ENCODE results near the gene PTGFRN. TPM values are rescaled to one million over a fixed set of nuclear protein-coding genes. Genes with fewer than 3 reads are reported as not detected.

PTGFRN gene
- total and polyA plus RNA-seq, 2 of the 8 experiments (the other 6 are each of a cell fraction or from before 2014, with no cell fraction given) = 13.0 to 32.6 TPM

- H3K23ac ChIP-seq (ENCODE audit: insufficient read length) = no peak overlapping the region
- H3K9me3 ChIP-seq (ENCODE audit: insufficient read depth in 2 of 2, low read depth in 1 of 2, low read length in 1 of 2) = 0 out of 4 replicates have a peak, but pooled peaks cover 0 to 3% of the 10 kb centered on the region in 2 experiments
- peaks cover 0 to 4% (median 0%) of the 10 kb centered on the region in 4 experiments; a peak in 1 of 7 replicates for H3K4me1 ChIP-seq (replicated peaks in 1 of 4; ENCODE audit: control insufficient read depth in 3 of 4, insufficient read depth in 4 of 4, low read length in 3 of 4)
- FAIRE-seq (no peak), DNase-seq (ENCODE audit: low read depth in 1 of 2, low spot score in 2 of 2) (no peak)
- 80% methylated on average over 2 of the region's 2 CpGs; no CpG with 5 or more reads in 1 of the 2 experiments for WGBS, 2 experiments (ENCODE audit: extremely low coverage in 1 of 2, insufficient coverage in 1 of 2, insufficient read length in 1 of 2, insufficient replicate concordance in 2 of 2, low coverage in 1 of 2, low lambda C conversion rate in 2 of 2, missing lambda C conversion rate in 1 of 2)
- no peak overlapping the region for H2BK20ac ChIP-seq (ENCODE audit: low read length)
- H3K18ac ChIP-seq (ENCODE audit: extremely low read depth, low read length) = no peak overlapping the region
- H3K4me3 ChIP-seq (ENCODE audit: extremely low read depth in 1 of 4, insufficient read depth in 2 of 4, low read depth in 3 of 4, low read length in 4 of 4) = no peak overlapping the region
- H2BK15ac ChIP-seq (ENCODE audit: low read length) = no peak overlapping the region
- H2AK5ac ChIP-seq (ENCODE audit: low read depth, low read length) = no peak overlapping the region
- H4K8ac ChIP-seq (ENCODE audit: extremely low read depth, insufficient read depth, low read length) = no peak overlapping the region
- H3K79me1 ChIP-seq (ENCODE audit: low read depth, low read length) = no peaks in the 10 kb centered on the region
- H2BK120ac ChIP-seq (replicated peaks; ENCODE audit: low read depth, low read length) = no peak overlapping the region
- no peak overlapping the region for H2AFZ ChIP-seq (ENCODE audit: low read length)
- no peaks in the 10 kb centered on the region for H3K79me2 ChIP-seq (ENCODE audit: control insufficient read depth in 1 of 2, insufficient read depth in 2 of 2, low read length in 2 of 2)
- H3K4ac ChIP-seq (replicated peaks; ENCODE audit: insufficient read length, low read depth, low read length) = no peak overlapping the region
- H3K23me2 ChIP-seq (ENCODE audit: low read depth, low read length) = no peaks in the 10 kb centered on the region
- no peak overlapping the region for H4K91ac ChIP-seq (replicated peaks; ENCODE audit: insufficient read length, low read length)
- H3K56ac ChIP-seq (replicated peaks; ENCODE audit: insufficient read length, low read depth, low read length) = no peak overlapping the region
- ChIA-PET POLR2A (ENCODE audit: partially characterized antibody) (no interaction called here), CTCF (ENCODE audit: partially characterized antibody) (interaction anchor here (0.7 kb wide), 1 partner anchor 63 kb away, joined by 3 read pairs; no protein-coding TSS in a partner anchor)
- peaks cover 0 to 4% (median under 1%) of the 10 kb centered on the region in 4 experiments; a peak in 2 of 8 replicates for H3K36me3 ChIP-seq (ENCODE audit: control insufficient read depth in 2 of 4, insufficient read depth in 4 of 4, low read length in 3 of 4)
- no peaks in the 10 kb centered on the region for H3K27me3 ChIP-seq (replicated peaks in 1 of 4; ENCODE audit: control insufficient read depth in 3 of 4, extremely low read depth in 1 of 4, insufficient read depth in 3 of 4, low read length in 3 of 4)
- no peak overlapping the region for H4K5ac ChIP-seq (ENCODE audit: insufficient read length, low read depth, low read length)
- no peak overlapping the region for H3K4me2 ChIP-seq (ENCODE audit: insufficient read depth in 1 of 2, low read depth in 2 of 2, low read length in 2 of 2)
- H3K9ac ChIP-seq (replicated peaks in 1 of 4; ENCODE audit: extremely low read depth in 1 of 4, low read depth in 3 of 4, low read length in 3 of 4) = no peak overlapping the region; a peak in 1 of 7 replicates
- no peaks in the 10 kb centered on the region for H4K20me1 ChIP-seq (replicated peaks in 1 of 2; ENCODE audit: control insufficient read depth in 1 of 2, insufficient read depth in 2 of 2, low read length in 2 of 2)
- no peak overlapping the region for H3K14ac ChIP-seq (ENCODE audit: insufficient read length)
- no peak overlapping the region for H3K27ac ChIP-seq (ENCODE audit: low read depth, low read length)
- H2BK12ac ChIP-seq (ENCODE audit: low read depth, low read length) = no peak overlapping the region
- no peak overlapping the region for H2BK5ac ChIP-seq (ENCODE audit: low read depth, low read length)
- TF ChIP-seq SP4 (IDR thresholded peaks at IDR 0.05; ENCODE audit: low read length) = no peak
- TF ChIP-seq E2F6 (IDR thresholded peaks at IDR 0.05) = no peak
- no peak for TF ChIP-seq KDM5A (IDR thresholded peaks at IDR 0.05; ENCODE audit: low read length)
- TF ChIP-seq ATF3 (IDR thresholded peaks at IDR 0.05; ENCODE audit: insufficient read depth, low read depth, low read length) = no peak
- TF ChIP-seq BRCA1 (IDR thresholded peaks at IDR 0.05; ENCODE audit: low read depth, low read length) = no peak
- TF ChIP-seq RFX5 (IDR thresholded peaks at IDR 0.05; ENCODE audit: borderline replicate concordance, low read depth, low read length) = no peak
- no peak for TF ChIP-seq EP300 (IDR thresholded peaks at IDR 0.05; ENCODE audit: borderline replicate concordance in 1 of 2, low read depth in 2 of 2, low read length in 2 of 2)
- no peak for TF ChIP-seq CTCF (IDR thresholded peaks at IDR 0.05; ENCODE audit: control extremely low read depth in 1 of 3, insufficient read depth in 1 of 3, low read depth in 1 of 3, low read length in 3 of 3)
- no peak for TF ChIP-seq CEBPB (IDR thresholded peaks at IDR 0.05; ENCODE audit: low read depth, low read length)
- no peak for TF ChIP-seq MAX (IDR thresholded peaks at IDR 0.05)
Observed at GRCh38 chr1:116988908-116989307, 79.2 kb downstream of the PTGFRN start.

All from H1 (cell line).